DOHH2 (cell line): ENCODE results near the gene SON.

ENCODE experiments used
- H3F3A ChIP-seq: fragments of 200-600 bp; sonication (generic), shearing (Covaris generic); 2 replicates; pipeline ENCODE4 v1.6.0; 2016; ENCODE audit warnings: antibody characterized with exemption, mild to moderate bottlenecking; ENCODE audit not compliant: control insufficient read depth, insufficient read depth
- H3K27ac ChIP-seq: fragments of 200-600 bp; sonication (generic); 2 replicates; pipeline ENCODE4 v1.5.1; 2014; ENCODE audit warnings: low read depth, mild to moderate bottlenecking, low read length, moderate library complexity
- H3K27me3 ChIP-seq: fragments of 200-600 bp; sonication (generic); 2 replicates; pipeline ENCODE4 v1.6.1; 2014; ENCODE audit warnings: mild to moderate bottlenecking, low read length, mixed read lengths; ENCODE audit not compliant: control insufficient read depth
- H3K36me3 ChIP-seq: fragments of 200-600 bp; sonication (generic); 2 replicates; pipeline ENCODE4 v1.6.1; 2014; ENCODE audit warnings: mild to moderate bottlenecking, low read length, moderate library complexity, mixed read lengths; ENCODE audit not compliant: control insufficient read depth
- H3K4me1 ChIP-seq: fragments of 200-600 bp; sonication (generic); 2 replicates; pipeline ENCODE4 v1.6.1; 2014; ENCODE audit warnings: mild to moderate bottlenecking, low read length, mixed read lengths; ENCODE audit not compliant: control insufficient read depth
- H3K4me2 ChIP-seq: fragments of 200-600 bp; sonication (generic); 2 replicates; pipeline ENCODE4 v1.6.0; 2014; ENCODE audit warnings: mild to moderate bottlenecking, low read length, moderate library complexity
- H3K4me3 ChIP-seq: fragments of 200-600 bp; sonication (generic); 2 replicates; pipeline ENCODE4 v1.5.1; 2014; ENCODE audit warnings: mild to moderate bottlenecking, low read length, mixed read lengths
- H3K79me2 ChIP-seq: fragments of 200-600 bp; sonication (generic); 2 replicates; pipeline ENCODE4 v1.6.1; 2014; ENCODE audit warnings: mild to moderate bottlenecking, low read length, mixed read lengths; ENCODE audit not compliant: control insufficient read depth
- H3K9me2 ChIP-seq: fragments of 200-600 bp; sonication (generic); replicated peaks from 2 replicates; pipeline ENCODE4 v1.6.1; 2014; ENCODE audit warnings: mild to moderate bottlenecking, low read length, mixed read lengths; ENCODE audit not compliant: control insufficient read depth
- H3K9me3 ChIP-seq: fragments of 200-600 bp; sonication (generic); 2 replicates; pipeline ENCODE4 v1.6.1; 2014; ENCODE audit warnings: antibody characterized with exemption, low read length, mixed read lengths; ENCODE audit not compliant: control insufficient read depth, insufficient read depth
- H4K20me1 ChIP-seq: fragments of 200-600 bp; sonication (generic); 2 replicates; pipeline ENCODE4 v1.6.0; 2014; ENCODE audit warnings: low read depth, mild to moderate bottlenecking, antibody characterized with exemption, low read length, moderate library complexity; ENCODE audit not compliant: control insufficient read depth, insufficient read depth
- CTCF ChIP-seq: fragments of 200-600 bp; sonication (generic); IDR thresholded peaks from one replicate; pipeline ENCODE4 v1.5.1; 2014; ENCODE audit warnings: antibody characterized with exemption, mild to moderate bottlenecking, low read depth, low read length; ENCODE audit not compliant: poor library complexity, severe bottlenecking
- EZH2phosphoT487 ChIP-seq: fragments of 200-600 bp; sonication (generic); IDR thresholded peaks from 2 replicates; pipeline ENCODE4 v1.6.1; 2017; ENCODE audit warnings: borderline replicate concordance, mild to moderate bottlenecking, antibody characterized with exemption, low read length, moderate library complexity, mixed read lengths

Gene SON

GRCh38 chr21:33537212-33537611 is 5.6 kb upstream of the SON start:
- peaks cover 66% of the 10 kb centered on the region for H3K79me2 ChIP-seq
- no peak overlapping the region for H3K4me3 ChIP-seq
- TF ChIP-seq CTCF (no peak), EZH2phosphoT487 (no peak)
- H3K4me1 ChIP-seq, result peaks cover 13% of the 10 kb centered on the region
- no peaks in the 10 kb centered on the region for H3K27me3 ChIP-seq
- peaks cover 90% of the 10 kb centered on the region for H3K36me3 ChIP-seq
- H3K9me2 ChIP-seq, result no peaks in the 10 kb centered on the region
- no peak overlapping the region for H3K4me2 ChIP-seq
- peaks cover 7% of the 10 kb centered on the region; the same call in 1 of the 2 replicates for H3F3A ChIP-seq
- H3K9me3 ChIP-seq, result no peaks in the 10 kb centered on the region
- no peak overlapping the region for H3K27ac ChIP-seq
- no peaks in the 10 kb centered on the region for H4K20me1 ChIP-seq

DNA sequence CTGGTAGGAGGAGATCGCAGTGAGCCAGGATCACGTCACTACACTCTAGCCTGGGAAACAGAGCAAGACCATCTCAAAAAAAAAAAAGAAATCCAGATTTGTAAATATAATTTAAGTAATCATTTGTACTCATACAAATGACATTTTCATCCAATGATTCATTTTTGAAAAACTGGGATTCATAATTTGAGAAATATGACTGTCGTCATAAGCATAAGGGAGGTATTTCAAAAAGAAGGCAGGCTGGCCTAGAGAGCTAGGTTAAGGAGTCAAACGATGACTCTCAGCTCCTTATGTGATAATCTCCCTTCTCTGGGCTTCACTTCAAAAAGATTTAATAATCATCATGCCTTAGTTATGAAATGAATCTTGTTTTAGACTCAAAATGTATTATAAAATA is 3.2 kb upstream of the SON start:
- Histone ChIP-seq H3F3A (peaks cover 10% of the 10 kb centered on the region; the same call in 1 of the 2 replicates), H3K27ac (no peak overlapping the region), H3K9me3 (no peaks in the 10 kb centered on the region), H3K9me2 (no peaks in the 10 kb centered on the region), H3K4me2 (no peak overlapping the region), H3K4me3 (no peak overlapping the region), H3K4me1 (peaks cover 17% of the 10 kb centered on the region), H3K27me3 (no peaks in the 10 kb centered on the region), H4K20me1 (peaks cover 12% of the 10 kb centered on the region; the same call in 1 of the 2 replicates), H3K79me2 (peaks cover 88% of the 10 kb centered on the region), H3K36me3 (peaks cover 90% of the 10 kb centered on the region)
- TF ChIP-seq EZH2phosphoT487 (no peak), CTCF (no peak)

DNA sequence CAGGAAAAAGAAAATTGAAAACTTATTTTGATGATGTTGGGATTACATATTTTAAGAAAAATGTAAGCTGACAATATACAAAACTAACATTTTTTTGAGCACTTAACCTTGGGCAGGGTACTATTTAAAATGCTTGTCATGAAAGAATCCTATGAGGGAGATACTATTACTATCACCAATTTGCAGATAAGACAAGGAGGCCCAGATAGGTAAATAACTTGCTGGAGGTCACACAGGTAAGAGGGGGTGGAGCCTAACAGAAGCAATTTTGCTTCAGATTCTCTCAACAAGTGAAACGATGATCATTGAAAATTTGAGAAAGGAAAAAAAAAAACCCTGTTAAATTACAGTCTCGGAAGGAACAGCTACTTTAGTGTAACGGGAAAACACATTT is 2.1 kb upstream of the SON start:
- H3K4me2 ChIP-seq, result peak overlapping the region; percentile 96
- H3K36me3 ChIP-seq, result peaks cover 89% of the 10 kb centered on the region
- H3K27me3 ChIP-seq, result no peaks in the 10 kb centered on the region
- H3K4me1 ChIP-seq, result peaks cover 27% of the 10 kb centered on the region
- no peaks in the 10 kb centered on the region for H3K9me3 ChIP-seq
- H3K4me3 ChIP-seq, result peak overlapping the region; percentile 96
- peaks cover 13% of the 10 kb centered on the region; the same call in 1 of the 2 replicates for H3F3A ChIP-seq
- H3K9me2 ChIP-seq, result no peaks in the 10 kb centered on the region
- peaks cover 22% of the 10 kb centered on the region for H4K20me1 ChIP-seq
- H3K79me2 ChIP-seq, result peaks cover 97% of the 10 kb centered on the region
- no peak overlapping the region for H3K27ac ChIP-seq
- TF ChIP-seq EZH2phosphoT487 (no peak), CTCF (no peak)
